Measurements from ENCODE around the gene TNIP2. TPM values are rescaled to one million over a fixed set of nuclear protein-coding genes. Genes with fewer than 3 reads are reported as not detected.

Gene TNIP2
- total and polyA plus RNA-seq, 2 of the 13 experiments (the other 11 are each of a cell fraction or from before 2014, with no cell fraction given) = 25.6 to 38.0 TPM

DNA sequence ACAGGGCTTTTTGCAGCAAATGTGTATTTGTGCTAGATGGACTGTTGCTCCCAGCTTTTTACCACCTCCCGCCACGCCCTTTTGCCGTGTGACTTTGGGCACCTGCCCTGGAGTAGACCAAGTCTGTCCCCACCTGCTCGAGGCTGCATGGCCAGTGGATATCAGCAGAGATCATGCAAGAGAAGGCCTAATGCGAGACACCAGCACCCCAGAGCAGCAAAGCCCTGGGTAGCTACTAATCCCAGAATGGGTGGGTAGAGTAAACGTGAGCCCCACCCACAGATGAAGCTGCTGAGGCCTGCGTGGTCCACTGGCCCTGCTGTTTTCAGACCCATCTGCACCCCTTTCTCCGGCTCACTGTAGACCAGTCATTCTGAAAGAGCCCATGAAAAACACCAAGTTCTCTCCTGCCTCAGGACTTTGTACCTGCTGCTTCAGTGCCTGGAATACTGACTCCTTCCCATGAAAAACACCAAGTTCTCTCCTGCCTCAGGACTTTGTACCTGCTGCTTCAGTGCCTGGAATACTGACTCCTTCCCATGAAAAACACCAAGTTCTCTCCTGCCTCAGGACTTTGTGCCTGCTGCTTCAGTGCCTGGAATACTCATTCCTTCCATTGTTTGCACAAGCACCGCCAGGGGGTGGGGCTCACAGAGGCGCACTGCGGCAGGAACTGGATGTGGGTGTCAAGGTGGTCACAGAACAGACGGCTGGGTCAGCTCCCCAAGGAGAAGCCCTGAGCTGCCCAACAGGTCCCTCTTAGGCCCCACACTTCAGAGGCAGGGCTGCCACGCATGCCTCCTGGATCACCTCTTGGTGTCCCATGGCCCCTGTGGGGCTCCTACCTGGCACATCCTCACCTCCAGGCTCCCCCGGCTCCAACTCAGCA lies 5.1 kb upstream of the TNIP2 start (continued):
- TF ChIP-seq, protein P1, sequence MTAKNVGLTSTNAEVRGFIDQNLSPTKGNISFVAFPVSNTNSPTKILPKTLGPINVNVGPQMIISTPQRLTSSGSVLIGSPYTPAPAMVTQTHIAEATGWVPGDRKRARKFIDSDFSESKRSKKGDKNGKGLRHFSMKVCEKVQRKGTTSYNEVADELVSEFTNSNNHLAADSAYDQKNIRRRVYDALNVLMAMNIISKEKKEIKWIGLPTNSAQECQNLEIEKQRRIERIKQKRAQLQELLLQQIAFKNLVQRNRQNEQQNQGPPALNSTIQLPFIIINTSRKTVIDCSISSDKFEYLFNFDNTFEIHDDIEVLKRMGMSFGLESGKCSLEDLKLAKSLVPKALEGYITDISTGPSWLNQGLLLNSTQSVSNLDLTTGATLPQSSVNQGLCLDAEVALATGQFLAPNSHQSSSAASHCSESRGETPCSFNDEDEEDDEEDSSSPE (CRISPR knock-in tag; IDR thresholded peaks at IDR 0.05) = no peak
- TF ChIP-seq TCF12 (IDR thresholded peaks at IDR 0.05) = no peak
- no peak for TF ChIP-seq TCF12 (CRISPR knock-in tag; IDR thresholded peaks at IDR 0.05)
- TF ChIP-seq TP53 (CRISPR knock-in tag; conservative IDR thresholded peaks at IDR 0.05) = no peak
- TF ChIP-seq SCMH1 (CRISPR knock-in tag; IDR thresholded peaks at IDR 0.05; ENCODE audit: borderline replicate concordance) = no peak
- TF ChIP-seq TEAD2 (CRISPR knock-in tag; IDR thresholded peaks at IDR 0.05) = no peak
- peak; percentile 35; the same call in 1 of the 2 replicates for TF ChIP-seq THAP11 (CRISPR knock-in tag; IDR thresholded peaks at IDR 0.05)
- TF ChIP-seq ZNF101 (CRISPR knock-in tag; IDR thresholded peaks at IDR 0.05; ENCODE audit: borderline replicate concordance, low read depth) = no peak
- TF ChIP-seq, protein P2, sequence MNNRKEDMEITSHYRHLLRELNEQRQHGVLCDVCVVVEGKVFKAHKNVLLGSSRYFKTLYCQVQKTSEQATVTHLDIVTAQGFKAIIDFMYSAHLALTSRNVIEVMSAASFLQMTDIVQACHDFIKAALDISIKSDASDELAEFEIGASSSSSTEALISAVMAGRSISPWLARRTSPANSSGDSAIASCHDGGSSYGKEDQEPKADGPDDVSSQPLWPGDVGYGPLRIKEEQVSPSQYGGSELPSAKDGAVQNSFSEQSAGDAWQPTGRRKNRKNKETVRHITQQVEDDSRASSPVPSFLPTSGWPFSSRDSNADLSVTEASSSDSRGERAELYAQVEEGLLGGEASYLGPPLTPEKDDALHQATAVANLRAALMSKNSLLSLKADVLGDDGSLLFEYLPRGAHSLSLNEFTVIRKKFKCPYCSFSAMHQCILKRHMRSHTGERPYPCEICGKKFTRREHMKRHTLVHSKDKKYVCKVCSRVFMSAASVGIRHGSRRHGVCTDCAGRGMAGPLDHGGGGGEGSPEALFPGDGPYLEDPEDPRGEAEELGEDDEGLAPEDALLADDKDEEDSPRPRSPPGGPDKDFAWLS (CRISPR knock-in tag; IDR thresholded peaks at IDR 0.05; ENCODE audit: borderline replicate concordance) = no peak
- no peak for TF ChIP-seq SOX13 (IDR thresholded peaks at IDR 0.05)
- peak in 1 of 2 experiments; percentile 71; a peak in 2 of 4 replicates for TF ChIP-seq SOX13 (CRISPR knock-in tag; conservative IDR thresholded peaks at IDR 0.05 in 1 of 2, IDR thresholded peaks at IDR 0.05 in 1 of 2)
- TF ChIP-seq, protein P3, sequence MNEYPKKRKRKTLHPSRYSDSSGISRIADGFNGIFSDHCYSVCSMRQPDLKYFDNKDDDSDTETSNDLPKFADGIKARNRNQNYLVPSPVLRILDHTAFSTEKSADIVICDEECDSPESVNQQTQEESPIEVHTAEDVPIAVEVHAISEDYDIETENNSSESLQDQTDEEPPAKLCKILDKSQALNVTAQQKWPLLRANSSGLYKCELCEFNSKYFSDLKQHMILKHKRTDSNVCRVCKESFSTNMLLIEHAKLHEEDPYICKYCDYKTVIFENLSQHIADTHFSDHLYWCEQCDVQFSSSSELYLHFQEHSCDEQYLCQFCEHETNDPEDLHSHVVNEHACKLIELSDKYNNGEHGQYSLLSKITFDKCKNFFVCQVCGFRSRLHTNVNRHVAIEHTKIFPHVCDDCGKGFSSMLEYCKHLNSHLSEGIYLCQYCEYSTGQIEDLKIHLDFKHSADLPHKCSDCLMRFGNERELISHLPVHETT (CRISPR knock-in tag; conservative IDR thresholded peaks at IDR 0.05) = no peak
- TF ChIP-seq, protein P4, sequence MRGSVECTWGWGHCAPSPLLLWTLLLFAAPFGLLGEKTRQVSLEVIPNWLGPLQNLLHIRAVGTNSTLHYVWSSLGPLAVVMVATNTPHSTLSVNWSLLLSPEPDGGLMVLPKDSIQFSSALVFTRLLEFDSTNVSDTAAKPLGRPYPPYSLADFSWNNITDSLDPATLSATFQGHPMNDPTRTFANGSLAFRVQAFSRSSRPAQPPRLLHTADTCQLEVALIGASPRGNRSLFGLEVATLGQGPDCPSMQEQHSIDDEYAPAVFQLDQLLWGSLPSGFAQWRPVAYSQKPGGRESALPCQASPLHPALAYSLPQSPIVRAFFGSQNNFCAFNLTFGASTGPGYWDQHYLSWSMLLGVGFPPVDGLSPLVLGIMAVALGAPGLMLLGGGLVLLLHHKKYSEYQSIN (CRISPR knock-in tag; IDR thresholded peaks at IDR 0.05; ENCODE audit: borderline replicate concordance) = no peak
- 0 out of 2 replicates have a peak, but pooled peaks have one; percentile 35 for TF ChIP-seq ZNF782 (CRISPR knock-in tag; IDR thresholded peaks at IDR 0.05; ENCODE audit: borderline replicate concordance)
- TF ChIP-seq, protein P5, sequence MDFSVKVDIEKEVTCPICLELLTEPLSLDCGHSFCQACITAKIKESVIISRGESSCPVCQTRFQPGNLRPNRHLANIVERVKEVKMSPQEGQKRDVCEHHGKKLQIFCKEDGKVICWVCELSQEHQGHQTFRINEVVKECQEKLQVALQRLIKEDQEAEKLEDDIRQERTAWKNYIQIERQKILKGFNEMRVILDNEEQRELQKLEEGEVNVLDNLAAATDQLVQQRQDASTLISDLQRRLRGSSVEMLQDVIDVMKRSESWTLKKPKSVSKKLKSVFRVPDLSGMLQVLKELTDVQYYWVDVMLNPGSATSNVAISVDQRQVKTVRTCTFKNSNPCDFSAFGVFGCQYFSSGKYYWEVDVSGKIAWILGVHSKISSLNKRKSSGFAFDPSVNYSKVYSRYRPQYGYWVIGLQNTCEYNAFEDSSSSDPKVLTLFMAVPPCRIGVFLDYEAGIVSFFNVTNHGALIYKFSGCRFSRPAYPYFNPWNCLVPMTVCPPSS (IDR thresholded peaks at IDR 0.05) = no peak
- no peak for TF ChIP-seq MLLT10 (CRISPR knock-in tag; IDR thresholded peaks at IDR 0.05)
- TF ChIP-seq ZFP62 (CRISPR knock-in tag; IDR thresholded peaks at IDR 0.05) = no peak
- TF ChIP-seq SRSF1 (optimal IDR thresholded peaks at IDR 0.05; ENCODE audit: low read depth, low read length) = peak; percentile 34
- 0 out of 4 replicates have a peak, but pooled peaks of 1 of the 2 experiments have one; percentile 23 for TF ChIP-seq NR2F1 (CRISPR knock-in tag; IDR thresholded peaks at IDR 0.05)
- no peak for TF ChIP-seq ZNF234 (CRISPR knock-in tag; conservative IDR thresholded peaks at IDR 0.05)
- TF ChIP-seq ZNF660 (CRISPR knock-in tag; IDR thresholded peaks at IDR 0.05; ENCODE audit: borderline replicate concordance, low read depth) = no peak
- no peak for TF ChIP-seq ZBTB1 (CRISPR knock-in tag; IDR thresholded peaks at IDR 0.05; ENCODE audit: borderline replicate concordance)
